ENCODE measurements around the gene TMEM132D.

DNA sequence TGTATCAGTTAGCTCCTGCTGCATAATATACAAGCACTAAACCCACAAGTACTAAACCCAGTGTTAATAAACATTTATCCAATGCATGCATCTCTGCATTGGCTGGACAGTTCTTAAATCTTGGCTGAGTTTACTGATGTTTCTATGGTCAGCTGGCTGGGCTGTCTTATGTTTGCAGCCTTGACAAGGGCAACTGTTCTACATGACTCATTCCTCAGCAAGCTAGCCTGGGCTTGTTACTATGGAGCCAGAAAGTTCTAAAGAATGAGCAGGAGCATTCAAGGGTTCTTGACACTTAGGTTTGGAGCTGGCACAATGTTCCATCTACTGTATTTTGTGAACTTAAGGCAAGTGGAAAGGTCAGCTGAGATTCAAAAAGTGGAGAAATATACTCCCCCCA, 851.5 kb downstream of the TMEM132D start:
- TF ChIP-seq TAF1 (IDR thresholded peaks at IDR 0.05; ENCODE audit: low read depth) (no peak), POLR2AphosphoS5 (IDR thresholded peaks at IDR 0.05) (no peak), MXI1 (conservative IDR thresholded peaks at IDR 0.05; ENCODE audit: poor library complexity, severe bottlenecking) (no peak), RAD21 (conservative IDR thresholded peaks at IDR 0.05) (no peak), EZH2 (IDR thresholded peaks at IDR 0.05; ENCODE audit: borderline replicate concordance, insufficient read depth, low read length, poor library complexity, severe bottlenecking) (no peak)
- TF ChIP-seq, protein P1, sequence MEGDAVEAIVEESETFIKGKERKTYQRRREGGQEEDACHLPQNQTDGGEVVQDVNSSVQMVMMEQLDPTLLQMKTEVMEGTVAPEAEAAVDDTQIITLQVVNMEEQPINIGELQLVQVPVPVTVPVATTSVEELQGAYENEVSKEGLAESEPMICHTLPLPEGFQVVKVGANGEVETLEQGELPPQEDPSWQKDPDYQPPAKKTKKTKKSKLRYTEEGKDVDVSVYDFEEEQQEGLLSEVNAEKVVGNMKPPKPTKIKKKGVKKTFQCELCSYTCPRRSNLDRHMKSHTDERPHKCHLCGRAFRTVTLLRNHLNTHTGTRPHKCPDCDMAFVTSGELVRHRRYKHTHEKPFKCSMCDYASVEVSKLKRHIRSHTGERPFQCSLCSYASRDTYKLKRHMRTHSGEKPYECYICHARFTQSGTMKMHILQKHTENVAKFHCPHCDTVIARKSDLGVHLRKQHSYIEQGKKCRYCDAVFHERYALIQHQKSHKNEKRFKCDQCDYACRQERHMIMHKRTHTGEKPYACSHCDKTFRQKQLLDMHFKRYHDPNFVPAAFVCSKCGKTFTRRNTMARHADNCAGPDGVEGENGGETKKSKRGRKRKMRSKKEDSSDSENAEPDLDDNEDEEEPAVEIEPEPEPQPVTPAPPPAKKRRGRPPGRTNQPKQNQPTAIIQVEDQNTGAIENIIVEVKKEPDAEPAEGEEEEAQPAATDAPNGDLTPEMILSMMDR (IDR thresholded peaks at IDR 0.05; ENCODE audit: poor library complexity, severe bottlenecking) = no peak
- TF ChIP-seq, protein P2, sequence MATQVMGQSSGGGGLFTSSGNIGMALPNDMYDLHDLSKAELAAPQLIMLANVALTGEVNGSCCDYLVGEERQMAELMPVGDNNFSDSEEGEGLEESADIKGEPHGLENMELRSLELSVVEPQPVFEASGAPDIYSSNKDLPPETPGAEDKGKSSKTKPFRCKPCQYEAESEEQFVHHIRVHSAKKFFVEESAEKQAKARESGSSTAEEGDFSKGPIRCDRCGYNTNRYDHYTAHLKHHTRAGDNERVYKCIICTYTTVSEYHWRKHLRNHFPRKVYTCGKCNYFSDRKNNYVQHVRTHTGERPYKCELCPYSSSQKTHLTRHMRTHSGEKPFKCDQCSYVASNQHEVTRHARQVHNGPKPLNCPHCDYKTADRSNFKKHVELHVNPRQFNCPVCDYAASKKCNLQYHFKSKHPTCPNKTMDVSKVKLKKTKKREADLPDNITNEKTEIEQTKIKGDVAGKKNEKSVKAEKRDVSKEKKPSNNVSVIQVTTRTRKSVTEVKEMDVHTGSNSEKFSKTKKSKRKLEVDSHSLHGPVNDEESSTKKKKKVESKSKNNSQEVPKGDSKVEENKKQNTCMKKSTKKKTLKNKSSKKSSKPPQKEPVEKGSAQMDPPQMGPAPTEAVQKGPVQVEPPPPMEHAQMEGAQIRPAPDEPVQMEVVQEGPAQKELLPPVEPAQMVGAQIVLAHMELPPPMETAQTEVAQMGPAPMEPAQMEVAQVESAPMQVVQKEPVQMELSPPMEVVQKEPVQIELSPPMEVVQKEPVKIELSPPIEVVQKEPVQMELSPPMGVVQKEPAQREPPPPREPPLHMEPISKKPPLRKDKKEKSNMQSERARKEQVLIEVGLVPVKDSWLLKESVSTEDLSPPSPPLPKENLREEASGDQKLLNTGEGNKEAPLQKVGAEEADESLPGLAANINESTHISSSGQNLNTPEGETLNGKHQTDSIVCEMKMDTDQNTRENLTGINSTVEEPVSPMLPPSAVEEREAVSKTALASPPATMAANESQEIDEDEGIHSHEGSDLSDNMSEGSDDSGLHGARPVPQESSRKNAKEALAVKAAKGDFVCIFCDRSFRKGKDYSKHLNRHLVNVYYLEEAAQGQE (IDR thresholded peaks at IDR 0.05; ENCODE audit: borderline replicate concordance) = no peak

Measured in neural cell (in vitro differentiated cells).